Measurements from ENCODE around the gene TMEM225B.

TMEM225B gene

GRCh38 chr7:99627513-99627912 lies 29.4 kb downstream of the TMEM225B start:
- peaks cover 4% of the 10 kb centered on the region for H4K20me1 ChIP-seq (ENCODE audit: control insufficient read depth, insufficient read depth, low read depth, low read length)
- no peak for TF ChIP-seq EZH2phosphoT487 (IDR thresholded peaks at IDR 0.05; ENCODE audit: borderline replicate concordance, low read length)

GRCh38 chr7:99628471-99629465 lies 30.7 kb downstream of the TMEM225B start:
- no peaks in the 10 kb centered on the region for H3K9me2 ChIP-seq (replicated peaks; ENCODE audit: control insufficient read depth, low read length)
- no peaks in the 10 kb centered on the region for H3K27me3 ChIP-seq (ENCODE audit: control insufficient read depth, low read length)
- H3K36me3 ChIP-seq (ENCODE audit: control insufficient read depth, low read length): peaks cover 83% of the 10 kb centered on the region
- TF ChIP-seq CTCF (IDR thresholded peaks at IDR 0.05; ENCODE audit: low read depth, low read length, poor library complexity, severe bottlenecking): no peak
- TF ChIP-seq EZH2phosphoT487 (IDR thresholded peaks at IDR 0.05; ENCODE audit: borderline replicate concordance, low read length): no peak
- no peak overlapping the region for H3K4me3 ChIP-seq (ENCODE audit: low read length)
- no peak overlapping the region for H3K4me2 ChIP-seq (ENCODE audit: low read length)
- no peaks in the 10 kb centered on the region for H3K4me1 ChIP-seq (ENCODE audit: control insufficient read depth, low read length)
- H3K9me3 ChIP-seq (ENCODE audit: control insufficient read depth, insufficient read depth, low read length): no peaks in the 10 kb centered on the region
- peaks cover 6% of the 10 kb centered on the region for H4K20me1 ChIP-seq (ENCODE audit: control insufficient read depth, insufficient read depth, low read depth, low read length)
- H3F3A ChIP-seq (ENCODE audit: control insufficient read depth, insufficient read depth): no peaks in the 10 kb centered on the region
- H3K27ac ChIP-seq (ENCODE audit: low read depth, low read length): no peak overlapping the region
- no peaks in the 10 kb centered on the region for H3K79me2 ChIP-seq (ENCODE audit: control insufficient read depth, low read length)

More at GRCh38 chr7:99627513-99627912, 29.4 kb downstream of the TMEM225B start:
- H3K36me3 ChIP-seq (ENCODE audit: control insufficient read depth, low read length): peaks cover 93% of the 10 kb centered on the region
- H3F3A ChIP-seq (ENCODE audit: control insufficient read depth, insufficient read depth): no peaks in the 10 kb centered on the region
- no peak overlapping the region for H3K4me3 ChIP-seq (ENCODE audit: low read length)
- no peak overlapping the region for H3K27ac ChIP-seq (ENCODE audit: low read depth, low read length)
- no peaks in the 10 kb centered on the region for H3K4me1 ChIP-seq (ENCODE audit: control insufficient read depth, low read length)
- no peaks in the 10 kb centered on the region for H3K79me2 ChIP-seq (ENCODE audit: control insufficient read depth, low read length)
- H3K4me2 ChIP-seq (ENCODE audit: low read length): no peak overlapping the region
- no peaks in the 10 kb centered on the region for H3K9me3 ChIP-seq (ENCODE audit: control insufficient read depth, insufficient read depth, low read length)
- no peaks in the 10 kb centered on the region for H3K9me2 ChIP-seq (replicated peaks; ENCODE audit: control insufficient read depth, low read length)
- no peaks in the 10 kb centered on the region for H3K27me3 ChIP-seq (ENCODE audit: control insufficient read depth, low read length)

GRCh38 chr7:99629643-99630042 lies 31.6 kb downstream of the TMEM225B start:
- TF ChIP-seq CTCF (IDR thresholded peaks at IDR 0.05; ENCODE audit: low read depth, low read length, poor library complexity, severe bottlenecking): no peak
- no peak for TF ChIP-seq EZH2phosphoT487 (IDR thresholded peaks at IDR 0.05; ENCODE audit: borderline replicate concordance, low read length)
- H3K9me2 ChIP-seq (replicated peaks; ENCODE audit: control insufficient read depth, low read length): no peaks in the 10 kb centered on the region
- no peaks in the 10 kb centered on the region for H3K9me3 ChIP-seq (ENCODE audit: control insufficient read depth, insufficient read depth, low read length)
- peaks cover 76% of the 10 kb centered on the region for H3K36me3 ChIP-seq (ENCODE audit: control insufficient read depth, low read length)
- H3K4me3 ChIP-seq (ENCODE audit: low read length): no peak overlapping the region
- H3K4me1 ChIP-seq (ENCODE audit: control insufficient read depth, low read length): no peaks in the 10 kb centered on the region
- H3K27me3 ChIP-seq (ENCODE audit: control insufficient read depth, low read length): no peaks in the 10 kb centered on the region
- no peaks in the 10 kb centered on the region for H3F3A ChIP-seq (ENCODE audit: control insufficient read depth, insufficient read depth)
- no peak overlapping the region for H3K4me2 ChIP-seq (ENCODE audit: low read length)
- H4K20me1 ChIP-seq (ENCODE audit: control insufficient read depth, insufficient read depth, low read depth, low read length): peaks cover 10% of the 10 kb centered on the region
- H3K79me2 ChIP-seq (ENCODE audit: control insufficient read depth, low read length): no peaks in the 10 kb centered on the region
- no peak overlapping the region for H3K27ac ChIP-seq (ENCODE audit: low read depth, low read length)

All from DOHH2 (cell line).